Measurements from ENCODE around the gene AGRN.

DNA sequence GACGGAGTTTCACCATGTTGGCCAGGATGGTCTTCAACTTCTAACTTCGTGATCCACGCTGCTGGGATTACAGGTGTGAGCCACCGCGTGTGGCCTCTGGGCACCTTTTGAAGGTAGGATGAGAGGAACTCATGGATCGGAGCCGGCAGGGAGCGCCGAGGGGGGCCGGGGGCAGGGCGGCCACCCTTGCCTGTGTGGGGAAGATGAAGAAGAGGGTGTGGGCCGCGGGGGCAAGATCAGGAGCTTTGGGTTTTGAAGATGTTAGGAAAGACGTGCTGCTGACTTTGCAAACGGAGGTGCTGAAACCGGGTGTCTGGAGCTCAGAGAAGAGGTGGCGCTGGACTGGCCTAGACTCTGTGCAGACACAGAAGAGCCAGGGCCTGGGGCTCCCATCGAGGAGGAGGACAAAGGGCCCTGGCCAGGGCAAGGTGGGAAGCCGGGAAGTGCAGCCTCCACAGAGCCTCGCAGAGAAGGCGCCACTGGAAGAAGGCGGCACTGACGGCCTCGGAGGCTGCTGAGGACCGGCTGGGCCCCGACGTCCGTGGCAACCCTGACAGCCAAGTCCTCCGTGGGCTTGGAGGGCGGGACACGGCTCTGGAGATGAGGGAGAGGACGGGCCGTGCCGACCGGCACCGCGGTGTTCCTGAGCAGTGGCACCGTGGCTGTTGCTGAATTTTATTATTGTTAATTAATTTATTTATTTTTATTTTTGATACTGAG, 40.5 kb downstream of the AGRN start:
- TF ChIP-seq CTCF (IDR thresholded peaks at IDR 0.05), result no peak
- TF ChIP-seq EZH2 (IDR thresholded peaks at IDR 0.05), result no peak
